ENCODE results near the gene ARHGAP35.
"Not testable (repeated sequence)": the region's sequence is repeated elsewhere in the genome, so short reads cannot be mapped to it uniquely, and the experiment has no call there.

Gene ARHGAP35

DNA sequence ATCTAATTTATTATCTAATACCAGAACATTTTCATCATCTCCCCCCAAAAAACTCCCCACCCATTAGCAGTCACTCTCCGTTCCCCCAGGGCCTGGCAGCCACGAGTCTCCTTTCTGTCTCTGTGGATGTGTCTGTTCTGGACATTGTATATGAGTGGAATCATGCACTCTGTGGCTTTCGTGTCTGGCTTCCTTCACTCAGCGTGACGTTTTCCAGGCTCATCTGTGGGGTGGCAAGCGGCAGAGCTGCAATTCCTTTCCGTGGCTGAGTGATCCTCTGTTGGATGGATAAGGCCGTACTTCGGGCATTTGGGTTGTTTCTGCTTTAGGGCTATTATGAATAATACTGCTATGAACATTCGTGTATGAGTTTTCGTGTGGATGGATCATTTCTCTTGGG, 13.3 kb upstream of the ARHGAP35 start:
- H3K9ac ChIP-seq (ENCODE audit: low read depth, low read length) = no peak overlapping the region

DNA sequence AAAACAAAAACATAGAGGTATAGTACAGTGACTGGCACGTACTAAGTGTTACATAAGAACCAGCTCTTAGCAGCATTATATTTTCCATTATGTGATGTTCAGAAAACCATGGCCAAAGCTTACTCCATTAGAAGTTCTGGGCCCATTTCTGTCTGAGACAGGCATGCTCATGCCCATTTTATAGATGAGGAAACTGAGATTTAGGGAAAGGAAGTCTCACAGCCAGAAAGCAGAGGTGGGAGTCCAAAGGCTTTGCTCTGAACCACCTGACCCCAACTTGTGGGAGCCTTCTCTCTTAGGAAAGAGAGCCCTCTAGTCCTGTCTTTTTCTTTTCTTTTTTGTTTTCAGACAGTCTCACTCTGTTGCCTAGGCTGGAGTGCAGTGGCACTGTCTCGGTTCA, 12.4 kb upstream of the ARHGAP35 start:
- no peaks in the 10 kb centered on the region for H3K27me3 ChIP-seq (ENCODE audit: control insufficient read depth, insufficient read depth, low read length)

More for the DNA sequence above, 13.3 kb upstream of the ARHGAP35 start:
- no peak overlapping the region for H3K4me3 ChIP-seq (ENCODE audit: low read length)
- no peaks in the 10 kb centered on the region for H3K27me3 ChIP-seq (ENCODE audit: control insufficient read depth, insufficient read depth, low read length)
- no peaks in the 10 kb centered on the region for H3K9me3 ChIP-seq (replicated peaks; ENCODE audit: low read length)
- peaks cover 33% of the 10 kb centered on the region for H3K36me3 ChIP-seq (ENCODE audit: insufficient read depth, low read length)
- H3K4me1 ChIP-seq (ENCODE audit: control insufficient read depth, insufficient read depth, low read length) = peaks cover 5% of the 10 kb centered on the region
- H3K4me2 ChIP-seq (ENCODE audit: low read length) = no peak overlapping the region

DNA sequence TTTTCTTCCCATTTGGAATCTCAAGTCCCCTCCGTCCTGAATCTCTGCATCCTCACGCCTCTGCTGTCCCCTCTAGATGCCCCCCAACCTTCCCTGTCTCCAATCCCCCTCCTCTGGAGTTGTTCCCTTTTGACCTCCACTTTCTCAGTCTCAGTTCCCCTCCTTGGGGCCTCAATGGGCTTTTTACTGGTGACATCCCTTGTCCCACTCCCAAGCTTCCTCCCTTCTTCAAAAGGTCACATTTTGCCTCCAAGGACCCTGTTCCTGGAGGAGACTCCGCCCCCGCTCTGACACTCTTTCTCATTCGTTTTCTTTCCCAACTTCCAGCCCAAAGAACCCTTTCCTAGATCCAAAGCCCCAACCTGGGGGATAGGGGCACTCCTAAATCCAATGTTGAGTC, 11.2 kb upstream of the ARHGAP35 start:
- H3K27me3 ChIP-seq (ENCODE audit: control insufficient read depth, insufficient read depth, low read length) = no peaks in the 10 kb centered on the region
- H3K4me2 ChIP-seq (ENCODE audit: low read length) = peak overlapping the region; percentile 90
- no peaks in the 10 kb centered on the region for H3K9me3 ChIP-seq (replicated peaks; ENCODE audit: low read length)
- H3K36me3 ChIP-seq (ENCODE audit: insufficient read depth, low read length) = peaks cover 15% of the 10 kb centered on the region
- H3K4me1 ChIP-seq (ENCODE audit: control insufficient read depth, insufficient read depth, low read length) = peaks cover 5% of the 10 kb centered on the region
- H3K9ac ChIP-seq (ENCODE audit: low read depth, low read length) = peak overlapping the region; percentile 89
- peak overlapping the region; percentile 80 for H3K4me3 ChIP-seq (ENCODE audit: low read length)

More for the DNA sequence above, 12.4 kb upstream of the ARHGAP35 start:
- Histone ChIP-seq H3K4me3 (ENCODE audit: low read length) (no peak overlapping the region), H3K4me2 (ENCODE audit: low read length) (peak overlapping the region; percentile 90), H3K4me1 (ENCODE audit: control insufficient read depth, insufficient read depth, low read length) (peaks cover 5% of the 10 kb centered on the region), H3K9ac (ENCODE audit: low read depth, low read length) (no peak overlapping the region), H3K9me3 (replicated peaks; ENCODE audit: low read length) (no peaks in the 10 kb centered on the region), H3K36me3 (ENCODE audit: insufficient read depth, low read length) (peaks cover 25% of the 10 kb centered on the region)

DNA sequence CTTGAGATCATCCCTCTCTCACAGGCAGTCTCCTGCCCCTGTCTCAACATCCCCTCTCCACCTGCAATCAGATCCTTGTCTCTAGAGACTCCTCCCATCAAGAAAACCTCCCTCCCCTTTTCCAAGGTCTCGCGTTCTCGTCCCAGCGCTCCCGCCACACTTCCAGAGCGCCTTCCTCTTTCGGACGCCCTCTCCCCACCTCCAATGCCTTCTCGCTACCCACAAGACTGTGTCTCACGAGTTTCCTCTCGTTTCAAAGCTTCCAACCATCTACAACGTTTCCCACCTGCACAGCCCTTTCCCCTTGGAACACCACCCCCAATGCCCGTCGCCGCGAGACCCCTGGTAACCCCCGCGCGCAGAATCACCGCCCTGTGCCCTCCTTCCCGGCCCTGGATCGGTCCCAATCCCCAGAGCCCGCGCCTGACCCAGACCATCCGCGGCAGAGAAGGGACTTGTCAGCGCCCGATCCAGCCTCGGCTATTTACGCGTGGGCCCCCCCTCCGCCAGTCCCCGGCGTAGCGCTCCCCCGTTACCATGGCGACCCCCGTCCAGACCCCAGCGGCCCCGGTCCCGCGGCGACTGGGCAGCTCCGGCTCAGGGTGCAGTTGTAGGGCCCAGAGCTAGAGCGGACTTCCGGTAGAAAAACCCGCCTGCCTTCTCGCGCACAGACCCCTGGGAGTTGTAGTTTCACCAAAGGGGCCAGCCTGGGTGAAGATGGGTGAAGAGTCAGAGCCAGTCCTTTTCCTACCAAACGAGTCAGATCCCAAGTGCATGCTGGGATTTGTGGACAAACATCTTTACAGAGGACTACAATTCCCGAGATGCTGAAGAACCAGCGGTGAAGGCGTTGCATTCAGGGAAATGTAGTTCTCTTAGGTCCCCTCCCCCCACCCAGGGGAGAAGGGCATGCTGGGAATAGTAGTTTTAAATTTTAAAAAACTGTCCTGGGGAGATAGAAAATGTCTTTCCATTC, 10.3 kb upstream of the ARHGAP35 start, which contains the start of gene AP2S1:
Gene AP2S1 (minus strand): TSS at position 619 of the 976 bp plus-strand sequence. CDS start 80 bp downstream, at position 539.
- peak within 1 kb of the TSS; percentile 90 for H3K4me2 ChIP-seq (ENCODE audit: low read length)
- no peaks in the 10 kb centered on the region for H3K9me3 ChIP-seq (replicated peaks; ENCODE audit: low read length)
- peaks cover 14% of the 10 kb centered on the region for H3K36me3 ChIP-seq (ENCODE audit: insufficient read depth, low read length)
- peak within 1 kb of the TSS; percentile 89 for H3K9ac ChIP-seq (ENCODE audit: low read depth, low read length)
- peak within 1 kb of the TSS; percentile 80 for H3K4me3 ChIP-seq (ENCODE audit: low read length)
- H3K4me1 ChIP-seq (ENCODE audit: control insufficient read depth, insufficient read depth, low read length) = peaks cover 5% of the 10 kb centered on the region
- no peaks in the 10 kb centered on the region for H3K27me3 ChIP-seq (ENCODE audit: control insufficient read depth, insufficient read depth, low read length)

DNA sequence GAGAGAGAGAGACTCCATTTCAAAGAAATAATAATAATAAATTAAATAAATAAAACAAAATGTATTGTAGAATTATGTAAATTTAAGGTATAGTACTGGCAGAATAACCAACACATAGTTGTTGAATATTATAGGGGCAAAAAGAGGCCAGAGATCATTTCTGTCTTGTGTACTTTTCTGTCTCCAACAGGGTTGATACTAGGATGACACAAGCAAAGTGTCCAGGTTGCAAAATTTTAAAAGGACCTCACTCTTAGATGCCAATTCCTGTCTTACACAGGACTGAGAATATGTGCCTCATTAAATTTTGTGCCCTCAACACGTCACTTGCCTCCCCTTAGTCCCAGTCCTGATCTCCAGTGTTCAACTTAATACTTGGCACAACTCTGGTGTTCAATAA, 8.0 kb upstream of the ARHGAP35 start:
- H3K4me2 ChIP-seq (ENCODE audit: low read length) = no peak overlapping the region
- peaks cover 1% of the 10 kb centered on the region for H3K36me3 ChIP-seq (ENCODE audit: insufficient read depth, low read length)

DNA sequence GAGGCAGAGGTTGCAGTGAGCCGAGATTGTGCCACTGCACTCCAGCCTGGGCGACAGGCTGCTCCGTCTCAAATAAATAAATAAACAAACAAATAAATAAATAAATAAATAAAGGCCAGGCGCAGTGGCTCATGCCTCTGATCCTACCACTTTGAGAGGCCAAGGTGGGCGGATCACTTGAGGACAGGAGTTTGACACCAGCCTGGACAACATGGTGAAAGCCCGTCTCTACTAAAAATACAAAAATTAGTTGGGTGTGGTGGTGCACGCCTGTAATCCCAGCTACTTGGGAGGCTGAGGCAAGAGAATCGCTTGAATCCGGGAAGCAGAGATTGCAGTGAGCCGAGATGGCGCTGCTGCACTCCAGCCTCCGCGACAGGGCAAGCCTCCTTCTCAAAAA, 6.1 kb upstream of the ARHGAP35 start:
- not testable (repeated sequence) for H3K27me3 ChIP-seq (ENCODE audit: control insufficient read depth, insufficient read depth, low read length)
- H3K4me1 ChIP-seq (ENCODE audit: control insufficient read depth, insufficient read depth, low read length) = peaks cover 11% of the 10 kb centered on the region

More for the DNA sequence above, 8.0 kb upstream of the ARHGAP35 start:
- H3K9me3 ChIP-seq (replicated peaks; ENCODE audit: low read length) = no peaks in the 10 kb centered on the region
- no peak overlapping the region for H3K4me3 ChIP-seq (ENCODE audit: low read length)
- no peaks in the 10 kb centered on the region for H3K27me3 ChIP-seq (ENCODE audit: control insufficient read depth, insufficient read depth, low read length)
- no peak overlapping the region for H3K9ac ChIP-seq (ENCODE audit: low read depth, low read length)
- H3K4me1 ChIP-seq (ENCODE audit: control insufficient read depth, insufficient read depth, low read length) = peaks cover 13% of the 10 kb centered on the region

DNA sequence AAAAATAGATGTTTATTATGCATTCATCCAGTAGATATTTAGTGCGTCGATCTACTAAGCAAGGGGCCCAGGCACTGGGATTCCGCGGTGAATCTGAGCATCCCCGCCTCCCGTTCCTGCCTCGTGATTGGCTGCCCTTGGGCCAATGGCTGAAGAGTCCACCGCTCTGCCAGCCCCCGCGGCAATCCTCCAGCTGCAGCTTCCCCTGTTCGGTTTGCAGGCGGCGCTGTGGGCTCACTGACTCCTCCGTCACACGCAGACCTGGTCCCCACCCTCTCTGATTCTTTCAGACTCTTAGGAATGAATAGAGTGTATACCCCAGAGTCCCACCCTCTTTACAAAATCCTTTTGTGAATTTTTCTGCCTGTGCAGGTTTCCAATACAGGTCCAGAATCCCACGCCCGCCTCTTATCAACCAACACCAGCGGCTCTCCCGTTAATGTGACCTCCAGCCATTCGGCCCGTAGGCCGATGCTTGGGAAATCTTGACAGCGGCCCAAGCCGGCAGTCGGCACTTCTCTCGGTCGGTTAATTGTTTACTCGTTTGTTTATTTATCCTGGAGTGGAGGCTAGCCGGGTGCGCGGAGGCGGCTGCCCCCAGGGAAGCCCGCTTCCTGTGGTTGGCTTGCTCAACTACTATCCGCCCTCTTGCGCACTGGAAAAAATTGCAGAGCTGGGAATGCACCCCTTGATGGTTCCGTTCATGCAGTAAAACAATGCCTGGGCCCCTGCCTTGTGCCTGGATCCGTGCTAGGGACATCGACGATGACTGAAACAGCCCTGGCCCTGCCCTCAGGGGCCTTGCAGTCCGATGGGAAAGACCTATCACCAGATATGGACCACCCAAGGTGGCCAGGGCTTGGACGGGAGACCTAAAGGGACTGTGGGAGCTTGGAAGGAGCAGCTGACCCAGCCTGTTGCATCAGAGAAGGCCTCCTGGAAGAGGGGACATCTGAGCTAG, 4.5 kb upstream of the ARHGAP35 start:
- H3K4me2 ChIP-seq (ENCODE audit: low read length) = peak overlapping the region; percentile 89
- no peaks in the 10 kb centered on the region for H3K9me3 ChIP-seq (replicated peaks; ENCODE audit: low read length)
- H3K36me3 ChIP-seq (ENCODE audit: insufficient read depth, low read length) = no peaks in the 10 kb centered on the region
- H3K4me1 ChIP-seq (ENCODE audit: control insufficient read depth, insufficient read depth, low read length) = peaks cover 13% of the 10 kb centered on the region
- H3K27me3 ChIP-seq (ENCODE audit: control insufficient read depth, insufficient read depth, low read length) = no peaks in the 10 kb centered on the region
- H3K4me3 ChIP-seq (ENCODE audit: low read length) = peak overlapping the region; percentile 65
- peak overlapping the region; percentile 72 for H3K9ac ChIP-seq (ENCODE audit: low read depth, low read length)

More for the DNA sequence above, 6.1 kb upstream of the ARHGAP35 start:
- H3K4me3 ChIP-seq (ENCODE audit: low read length); H3K36me3 ChIP-seq (ENCODE audit: insufficient read depth, low read length); H3K4me2 ChIP-seq (ENCODE audit: low read length); H3K9me3 ChIP-seq (replicated peaks; ENCODE audit: low read length); H3K9ac ChIP-seq (ENCODE audit: low read depth, low read length): not testable (repeated sequence)

DNA sequence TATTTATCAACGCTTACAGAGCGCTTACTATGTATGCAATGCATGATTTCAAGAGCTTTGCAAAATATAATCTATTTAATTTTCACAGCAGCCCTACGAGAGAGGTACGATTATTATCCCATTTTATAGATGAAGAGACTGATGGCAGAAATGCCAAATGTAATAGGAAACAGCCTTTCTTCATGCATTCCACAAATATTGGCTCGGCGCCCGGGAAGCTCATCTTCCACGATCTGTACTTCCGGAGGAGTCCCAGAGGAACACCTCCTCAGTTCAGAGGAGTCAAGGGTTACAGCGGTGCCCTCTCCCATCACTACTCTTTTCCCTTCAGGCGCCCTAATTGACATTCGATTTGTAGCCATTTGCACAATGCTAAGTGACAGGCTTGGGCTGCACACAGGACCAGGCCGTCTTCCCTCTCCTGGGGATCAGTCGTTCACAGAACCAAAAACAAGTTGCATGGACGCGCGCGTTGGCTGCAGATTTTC, 1.1 kb upstream of the ARHGAP35 start:
- Histone ChIP-seq H3K27me3 (ENCODE audit: control insufficient read depth, insufficient read depth, low read length) (no peaks in the 10 kb centered on the region), H3K4me2 (ENCODE audit: low read length) (peak overlapping the region; percentile 97), H3K9ac (ENCODE audit: low read depth, low read length) (peak overlapping the region; percentile 49), H3K36me3 (ENCODE audit: insufficient read depth, low read length) (no peaks in the 10 kb centered on the region), H3K4me1 (ENCODE audit: control insufficient read depth, insufficient read depth, low read length) (peaks cover 35% of the 10 kb centered on the region), H3K4me3 (ENCODE audit: low read length) (peak overlapping the region; percentile 66), H3K9me3 (replicated peaks; ENCODE audit: low read length) (no peaks in the 10 kb centered on the region)

DNA sequence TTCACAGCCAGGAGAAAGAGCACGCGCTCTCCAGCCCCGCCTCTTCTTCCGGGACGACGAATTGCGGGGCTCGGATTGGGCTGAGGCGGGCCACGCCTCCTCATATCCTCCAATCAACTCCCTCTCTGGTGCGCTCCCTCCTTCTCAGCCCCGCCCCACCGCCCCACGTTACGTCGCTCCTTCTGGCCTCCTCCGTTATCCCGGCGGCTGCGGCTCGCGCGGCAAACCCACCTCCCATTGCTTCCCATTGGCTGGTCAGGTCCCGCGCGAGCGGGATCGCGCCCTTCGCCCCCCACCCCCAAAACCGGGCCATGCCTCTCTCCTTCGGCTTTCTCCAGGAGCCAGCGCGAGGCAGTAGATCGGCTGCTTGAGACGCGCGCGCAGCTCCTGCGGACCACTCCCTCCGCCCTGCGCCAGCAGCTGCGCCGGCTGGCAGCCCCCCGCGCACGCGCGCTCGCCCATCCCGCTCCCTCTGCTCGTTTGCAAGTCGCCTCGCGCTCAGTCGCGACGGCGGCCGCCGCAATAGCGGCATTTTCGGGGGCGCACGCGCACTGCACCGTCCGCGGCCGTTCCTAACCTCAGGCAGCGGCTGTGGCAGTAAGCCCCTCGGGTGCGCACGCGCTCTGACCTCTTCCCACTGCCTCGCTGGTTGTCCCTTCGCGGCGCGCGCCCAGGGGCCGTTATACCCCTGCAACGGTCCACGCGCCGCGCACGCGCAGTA, 512 bp upstream of the ARHGAP35 start:
- peak overlapping the region; percentile 94 for H3K9ac ChIP-seq (ENCODE audit: low read depth, low read length)
- H3K4me3 ChIP-seq (ENCODE audit: low read length) = peak overlapping the region; percentile 97
- no peaks in the 10 kb centered on the region for H3K9me3 ChIP-seq (replicated peaks; ENCODE audit: low read length)
- H3K4me1 ChIP-seq (ENCODE audit: control insufficient read depth, insufficient read depth, low read length) = peaks cover 41% of the 10 kb centered on the region
- H3K4me2 ChIP-seq (ENCODE audit: low read length) = peak overlapping the region; percentile 97
- no peaks in the 10 kb centered on the region for H3K36me3 ChIP-seq (ENCODE audit: insufficient read depth, low read length)
- H3K27me3 ChIP-seq (ENCODE audit: control insufficient read depth, insufficient read depth, low read length) = no peaks in the 10 kb centered on the region

DNA sequence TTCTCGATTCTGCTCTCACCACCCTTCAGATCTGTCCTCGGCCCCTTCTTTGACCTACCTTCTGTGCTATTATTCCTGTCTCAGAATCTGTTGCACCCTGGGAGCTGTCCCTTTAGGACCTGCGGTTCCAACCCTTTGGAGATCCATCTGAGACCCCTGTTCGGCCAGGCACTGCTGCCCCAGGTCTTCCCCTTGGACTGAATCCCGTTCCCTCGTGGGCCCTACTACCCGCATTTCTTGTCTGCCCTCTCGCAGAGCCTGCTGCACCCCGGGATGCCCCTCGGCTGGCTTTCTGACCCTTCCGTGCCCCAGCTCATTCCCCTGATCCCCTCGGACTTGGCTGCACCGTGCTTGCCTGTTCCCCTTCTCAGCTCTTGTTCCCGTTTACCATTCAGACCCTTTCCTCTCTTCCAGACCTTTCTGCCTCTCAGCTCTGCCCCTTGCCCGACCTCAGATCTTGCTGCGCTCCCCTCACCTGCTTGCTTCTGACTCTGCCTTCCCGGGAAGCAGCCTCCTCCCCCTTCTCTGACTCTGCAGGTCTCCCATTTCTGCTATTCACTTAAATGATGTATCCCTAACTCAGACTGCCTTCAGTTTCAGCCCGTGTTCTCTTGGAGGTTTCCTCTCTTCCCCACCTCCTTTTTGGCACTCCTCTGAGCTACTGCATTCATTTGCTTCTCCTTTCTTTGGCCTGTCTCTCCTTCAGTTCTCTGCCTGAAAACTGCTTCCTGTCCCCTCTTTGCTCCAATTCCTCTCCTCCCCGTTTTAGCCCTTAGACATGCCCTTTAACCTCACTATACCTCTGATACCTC, 1.1 kb downstream of the ARHGAP35 start:
- H3K27me3 ChIP-seq (ENCODE audit: control insufficient read depth, insufficient read depth, low read length) = no peaks in the 10 kb centered on the region
- H3K4me1 ChIP-seq (ENCODE audit: control insufficient read depth, insufficient read depth, low read length) = peaks cover 47% of the 10 kb centered on the region
- H3K9me3 ChIP-seq (replicated peaks; ENCODE audit: low read length) = no peaks in the 10 kb centered on the region

More for the DNA sequence above, 1.1 kb downstream of the ARHGAP35 start:
- H3K4me3 ChIP-seq (ENCODE audit: low read length) = peak overlapping the region; percentile 97
- no peaks in the 10 kb centered on the region for H3K36me3 ChIP-seq (ENCODE audit: insufficient read depth, low read length)
- peak overlapping the region; percentile 86 for H3K4me2 ChIP-seq (ENCODE audit: low read length)
- H3K9ac ChIP-seq (ENCODE audit: low read depth, low read length) = peak overlapping the region; percentile 82
